Astrocyte (in vitro differentiated cells and primary cell): ENCODE measurements around the gene HOXA2. TPM values are rescaled to one million over a fixed set of nuclear protein-coding genes. Genes with fewer than 3 reads are reported as not detected.

ENCODE experiments used
- DNase-seq: peaks from one replicate; pipeline ENCODE4 v3.0.0-alpha.2; 2010; ENCODE audit warnings: low read depth
- FAIRE-seq: peaks from 2 replicates; lab custom pipeline; 2011; peaks lifted over from hg19 to GRCh38; lab: Jason Lieb, UNC
- H2AFZ ChIP-seq: 2 replicates; pipeline ENCODE4 v1.6.0; 2012; ENCODE audit warnings: low read depth, low read length, inconsistent platforms
- H3K27ac ChIP-seq: 2 replicates; pipeline ENCODE4 v1.5.1; 2011; ENCODE audit warnings: low read depth, low read length, inconsistent platforms
- H3K27me3 ChIP-seq: 2 replicates; pipeline ENCODE4 v1.6.0; 2011; ENCODE audit warnings: low read length, inconsistent platforms; ENCODE audit not compliant: insufficient read depth
- H3K36me3 ChIP-seq: 2 replicates; pipeline ENCODE4 v1.5.1; 2011; ENCODE audit warnings: low read length, inconsistent platforms; ENCODE audit not compliant: insufficient read depth
- H3K4me1 ChIP-seq: 2 replicates; pipeline ENCODE4 v1.5.1; 2011; ENCODE audit warnings: low read length, inconsistent platforms; ENCODE audit not compliant: insufficient read depth
- H3K4me2 ChIP-seq: 2 replicates; pipeline ENCODE4 v1.6.0; 2012; ENCODE audit warnings: low read length, inconsistent platforms
- H3K4me3 ChIP-seq: 2 replicates; pipeline ENCODE4 v1.5.1; 2011; ENCODE audit warnings: low read depth, mild to moderate bottlenecking, low read length, inconsistent platforms; ENCODE audit not compliant: insufficient read depth
- H3K79me2 ChIP-seq: 2 replicates; pipeline ENCODE4 v1.6.0; 2012; ENCODE audit warnings: mild to moderate bottlenecking, low read length, inconsistent platforms; ENCODE audit not compliant: insufficient read depth
- H3K9ac ChIP-seq: 2 replicates; pipeline ENCODE4 v1.6.0; 2012; ENCODE audit warnings: mild to moderate bottlenecking, low read length, inconsistent platforms
- H3K9me3 ChIP-seq: 2 replicates; pipeline ENCODE4 v1.5.1; 2012; ENCODE audit warnings: low read depth, mild to moderate bottlenecking, low read length, inconsistent platforms; ENCODE audit not compliant: insufficient read depth
- H4K20me1 ChIP-seq: 2 replicates; pipeline ENCODE4 v1.6.0; 2012; ENCODE audit warnings: low read length, inconsistent platforms; ENCODE audit not compliant: insufficient read depth
- H3K27ac Mint-ChIP-seq: one replicate; pipeline ENCODE4 v1.8.0; 2021; ENCODE audit warnings: mild to moderate bottlenecking, mixed read lengths; ENCODE audit not compliant: unreplicated experiment
- H3K27me3 Mint-ChIP-seq: one replicate; pipeline ENCODE4 v1.8.0; 2021; ENCODE audit warnings: low read depth, mixed read lengths; ENCODE audit not compliant: unreplicated experiment
- H3K36me3 Mint-ChIP-seq: one replicate; pipeline ENCODE4 v1.8.0; 2021; ENCODE audit warnings: low read depth, mixed read lengths; ENCODE audit not compliant: unreplicated experiment
- H3K4me1 Mint-ChIP-seq: one replicate; pipeline ENCODE4 v1.8.0; 2021; ENCODE audit warnings: low read depth, mixed read lengths; ENCODE audit not compliant: unreplicated experiment
- H3K4me3 Mint-ChIP-seq: one replicate; pipeline ENCODE4 v1.8.0; 2021; ENCODE audit warnings: mild to moderate bottlenecking, moderate library complexity, mixed read lengths; ENCODE audit not compliant: unreplicated experiment
- H3K9me3 Mint-ChIP-seq: one replicate; pipeline ENCODE4 v1.8.0; 2021; ENCODE audit warnings: mild to moderate bottlenecking, mixed read lengths; ENCODE audit not compliant: unreplicated experiment
- EZH2 ChIP-seq: IDR thresholded peaks from 2 replicates; pipeline ENCODE4 v1.6.1; 2012; ENCODE audit warnings: mild to moderate bottlenecking, low read length, inconsistent platforms; ENCODE audit not compliant: insufficient read depth
- total RNA-seq: library from RNA; stranded (reverse); gene quantifications from 2 replicates; pipeline ENCODE4 v1.2.1, GENCODE V29; 2021
- TF ChIP-seq, protein P1 (sequence below): IDR thresholded peaks from 2 replicates; pipeline ENCODE4 v1.5.1; 2011; ENCODE audit warnings: low read depth, mild to moderate bottlenecking, inconsistent platforms, low read length, moderate library complexity; ENCODE audit not compliant: insufficient read depth

Gene HOXA2
- total RNA-seq, 1 donor from 2014 or later: not detected

DNA sequence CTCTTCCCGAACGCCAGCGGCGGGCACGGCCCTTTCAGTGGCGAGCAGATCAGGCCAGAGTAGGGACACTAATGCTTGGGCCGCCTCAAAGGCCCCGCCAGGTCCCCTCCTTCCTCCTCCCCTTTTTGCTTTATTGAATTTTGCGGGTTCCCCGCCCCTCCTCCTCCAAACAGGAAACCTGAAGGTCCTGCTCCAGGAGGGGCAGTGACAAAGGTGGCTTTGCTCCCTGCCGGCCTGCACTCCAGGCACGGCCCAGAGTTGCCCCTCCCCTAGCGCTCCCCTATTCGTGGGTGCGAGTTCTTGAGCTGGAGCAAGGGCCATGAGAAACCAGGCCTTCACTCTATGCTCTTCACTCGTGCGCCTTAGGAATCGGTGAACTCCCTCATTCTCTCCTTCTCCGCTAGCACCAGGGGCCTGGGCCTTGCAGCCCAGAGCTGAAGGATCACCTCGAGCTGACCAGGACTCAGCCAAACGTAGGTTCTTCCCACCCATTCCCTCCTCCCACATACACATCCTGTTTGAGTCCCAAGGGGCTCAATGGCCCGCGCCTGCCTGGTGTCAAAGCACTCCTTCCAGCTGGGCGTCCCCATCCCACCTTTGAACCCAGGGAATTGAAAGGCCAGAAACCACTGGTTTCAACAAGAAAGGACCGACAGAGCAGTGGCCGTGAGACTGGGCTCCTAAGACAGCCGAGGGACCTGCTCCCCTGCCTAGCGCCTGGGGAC is 45.7 kb upstream of the HOXA2 start:
- DNase-seq: no peak
- Mint-ChIP-seq H3K4me3 (no peak overlapping the region), H3K4me1 (no peaks in the 10 kb centered on the region), H3K9me3 (peaks cover 55% of the 10 kb centered on the region), H3K27ac (no peak overlapping the region), H3K27me3 (peaks cover 82% of the 10 kb centered on the region), H3K36me3 (no peaks in the 10 kb centered on the region)
- Histone ChIP-seq H3K27me3 (peaks cover 95% of the 10 kb centered on the region), H3K9ac (no peak overlapping the region), H2AFZ (no peak overlapping the region), H3K27ac (no peak overlapping the region), H3K4me2 (no peak overlapping the region), H3K9me3 (peaks cover 22% of the 10 kb centered on the region), H3K79me2 (no peaks in the 10 kb centered on the region), H3K4me1 (peaks cover 5% of the 10 kb centered on the region), H3K4me3 (no peak overlapping the region), H3K36me3 (no peaks in the 10 kb centered on the region), H4K20me1 (peaks cover 2% of the 10 kb centered on the region)
- no peak for FAIRE-seq
- TF ChIP-seq EZH2: peak; percentile 62
- TF ChIP-seq, protein P1, sequence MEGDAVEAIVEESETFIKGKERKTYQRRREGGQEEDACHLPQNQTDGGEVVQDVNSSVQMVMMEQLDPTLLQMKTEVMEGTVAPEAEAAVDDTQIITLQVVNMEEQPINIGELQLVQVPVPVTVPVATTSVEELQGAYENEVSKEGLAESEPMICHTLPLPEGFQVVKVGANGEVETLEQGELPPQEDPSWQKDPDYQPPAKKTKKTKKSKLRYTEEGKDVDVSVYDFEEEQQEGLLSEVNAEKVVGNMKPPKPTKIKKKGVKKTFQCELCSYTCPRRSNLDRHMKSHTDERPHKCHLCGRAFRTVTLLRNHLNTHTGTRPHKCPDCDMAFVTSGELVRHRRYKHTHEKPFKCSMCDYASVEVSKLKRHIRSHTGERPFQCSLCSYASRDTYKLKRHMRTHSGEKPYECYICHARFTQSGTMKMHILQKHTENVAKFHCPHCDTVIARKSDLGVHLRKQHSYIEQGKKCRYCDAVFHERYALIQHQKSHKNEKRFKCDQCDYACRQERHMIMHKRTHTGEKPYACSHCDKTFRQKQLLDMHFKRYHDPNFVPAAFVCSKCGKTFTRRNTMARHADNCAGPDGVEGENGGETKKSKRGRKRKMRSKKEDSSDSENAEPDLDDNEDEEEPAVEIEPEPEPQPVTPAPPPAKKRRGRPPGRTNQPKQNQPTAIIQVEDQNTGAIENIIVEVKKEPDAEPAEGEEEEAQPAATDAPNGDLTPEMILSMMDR: no peak

DNA sequence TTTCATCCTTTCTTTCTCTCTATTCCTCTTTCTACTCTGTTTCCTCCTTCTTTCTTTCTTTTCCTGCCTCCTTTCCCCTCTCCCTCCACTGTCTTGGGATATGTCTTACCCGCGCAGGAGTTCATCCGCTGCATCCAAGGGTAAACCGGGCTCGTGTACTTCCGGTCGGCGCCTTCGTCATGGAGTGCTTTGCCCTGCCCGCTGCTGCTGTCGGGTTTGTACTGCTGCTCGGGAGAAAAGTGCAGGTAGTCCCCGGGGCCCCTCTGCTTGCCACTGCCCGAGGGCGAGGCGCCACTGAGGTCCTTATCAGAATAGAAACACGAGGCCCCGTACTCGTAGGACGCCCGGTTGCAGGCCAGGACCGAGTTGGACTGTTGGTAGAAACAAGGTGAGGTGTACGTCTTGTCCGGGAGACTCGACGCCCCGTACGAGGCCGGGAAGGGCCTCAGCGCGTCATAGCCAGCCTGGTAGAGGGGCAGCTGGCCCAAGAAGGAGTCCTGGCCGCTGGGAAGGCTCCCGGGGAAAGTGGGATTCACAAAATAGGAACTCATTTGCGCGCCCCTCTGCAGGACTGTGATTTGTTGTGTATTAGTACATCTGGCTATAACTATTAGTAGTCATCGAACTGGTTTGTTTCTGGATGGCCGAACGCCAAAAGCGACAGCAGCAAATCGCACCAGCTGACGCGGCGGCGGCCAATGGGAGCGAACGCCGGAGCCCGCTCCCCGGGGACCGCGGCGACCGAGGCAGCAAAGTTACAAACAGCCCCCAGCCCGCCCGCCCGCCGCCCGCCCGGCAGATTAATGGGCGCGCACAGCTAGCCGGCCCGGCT is 44.9 kb upstream of the HOXA2 start, which contains the start of gene HOXA6:
HOXA6 (minus strand) TSS at position 576 of the 832 bp plus-strand sequence; CDS start at position 551, 25 bp downstream.
- H3K27me3 Mint-ChIP-seq: peaks cover 82% of the 10 kb centered on the region
- H3K9ac ChIP-seq: no peak within 1 kb of the TSS

More for the DNA sequence above, 44.9 kb upstream of the HOXA2 start, which contains the start of gene HOXA6:
- Histone ChIP-seq H3K27ac (no peak within 1 kb of the TSS), H2AFZ (peak within 1 kb of the TSS; percentile 18), H3K9me3 (peaks cover 22% of the 10 kb centered on the region), H3K36me3 (no peaks in the 10 kb centered on the region), H3K27me3 (peaks cover 94% of the 10 kb centered on the region), H3K4me3 (no peak within 1 kb of the TSS), H3K4me1 (peaks cover 5% of the 10 kb centered on the region), H3K4me2 (no peak within 1 kb of the TSS), H3K79me2 (no peaks in the 10 kb centered on the region), H4K20me1 (peaks cover 2% of the 10 kb centered on the region)
- FAIRE-seq (no peak), DNase-seq (no peak)
- no peaks in the 10 kb centered on the region for H3K36me3 Mint-ChIP-seq
- TF ChIP-seq EZH2: peak; percentile 67
- TF ChIP-seq, protein P1: no peak
- no peak within 1 kb of the TSS for H3K4me3 Mint-ChIP-seq
- H3K4me1 Mint-ChIP-seq: no peaks in the 10 kb centered on the region
- no peak within 1 kb of the TSS for H3K27ac Mint-ChIP-seq
- peaks cover 55% of the 10 kb centered on the region for H3K9me3 Mint-ChIP-seq
